NT2/D1 (cell line): ENCODE data around the gene KRTAP3-2.
"Not testable (repeated sequence)": the region's sequence is repeated elsewhere in the genome, so short reads cannot be mapped to it uniquely, and the experiment has no call there.

Experiments used
- DNase-seq: peaks from one replicate; pipeline ENCODE4 v3.0.0-alpha.2; 2011; ENCODE audit warnings: low read depth, low spot score
- H3K27me3 ChIP-seq: 2 replicates; pipeline ENCODE4 v1.6.0; 2011; ENCODE audit warnings: mild to moderate bottlenecking; ENCODE audit not compliant: insufficient read length, insufficient read depth
- H3K36me3 ChIP-seq: 2 replicates; pipeline ENCODE4 v1.6.1; 2011; ENCODE audit warnings: mild to moderate bottlenecking, low read length, mixed read lengths; ENCODE audit not compliant: insufficient read depth, insufficient read length
- H3K4me1 ChIP-seq: 2 replicates; pipeline ENCODE4 v1.5.1; 2011; ENCODE audit not compliant: insufficient read depth, insufficient read length
- H3K4me3 ChIP-seq: 2 replicates; pipeline ENCODE4 v1.5.1; 2011; ENCODE audit warnings: low read depth; ENCODE audit not compliant: insufficient read length
- H3K9ac ChIP-seq: 2 replicates; pipeline ENCODE4 v1.6.0; 2011; ENCODE audit warnings: low read depth; ENCODE audit not compliant: insufficient read length
- H3K9me3 ChIP-seq: 2 replicates; pipeline ENCODE4 v1.5.1; 2011; ENCODE audit warnings: mild to moderate bottlenecking, low read length; ENCODE audit not compliant: insufficient read depth
- SUZ12 ChIP-seq: IDR thresholded peaks from 2 replicates; pipeline ENCODE4 v1.6.1; 2011; ENCODE audit not compliant: insufficient read length, insufficient read depth; ENCODE audit errors: extremely low read depth
- YY1 ChIP-seq: IDR thresholded peaks from 2 replicates; pipeline ENCODE4 v1.6.1; 2011; ENCODE audit not compliant: insufficient read length, insufficient read depth
- ZNF274 ChIP-seq: IDR thresholded peaks from 2 replicates; pipeline ENCODE4 v1.6.1; 2011; ENCODE audit warnings: mild to moderate bottlenecking, low read depth, low read length

Gene KRTAP3-2

DNA sequence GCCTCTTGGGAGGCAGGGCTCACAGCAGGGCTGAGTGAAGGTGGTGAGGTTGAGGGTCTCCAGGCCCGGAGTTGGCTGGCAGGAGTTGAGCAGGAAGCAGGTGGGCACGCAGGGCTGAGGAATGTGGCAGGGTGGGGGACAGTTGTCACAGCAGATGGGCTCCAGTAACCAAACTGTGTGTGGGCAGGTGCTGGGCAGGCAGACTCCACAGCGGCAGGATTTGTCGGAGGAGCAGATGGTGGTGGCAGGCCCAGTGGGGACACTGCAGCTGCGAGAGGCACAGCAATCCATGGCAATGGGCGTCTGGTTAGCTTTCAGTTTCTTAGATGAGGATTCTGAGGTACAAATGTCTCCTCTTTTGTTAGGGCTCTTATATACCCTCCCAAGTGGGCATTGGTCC lies at the start of gene KRTAP3-2:
KRTAP3-2 (minus strand) TSS at position 344 of the 400 bp plus-strand sequence; CDS start at position 291, 53 bp downstream.
- not testable (repeated sequence) for H3K27me3 ChIP-seq, H3K4me3 ChIP-seq, DNase-seq, H3K4me1 ChIP-seq, H3K9ac ChIP-seq, H3K36me3 ChIP-seq, H3K9me3 ChIP-seq

DNA sequence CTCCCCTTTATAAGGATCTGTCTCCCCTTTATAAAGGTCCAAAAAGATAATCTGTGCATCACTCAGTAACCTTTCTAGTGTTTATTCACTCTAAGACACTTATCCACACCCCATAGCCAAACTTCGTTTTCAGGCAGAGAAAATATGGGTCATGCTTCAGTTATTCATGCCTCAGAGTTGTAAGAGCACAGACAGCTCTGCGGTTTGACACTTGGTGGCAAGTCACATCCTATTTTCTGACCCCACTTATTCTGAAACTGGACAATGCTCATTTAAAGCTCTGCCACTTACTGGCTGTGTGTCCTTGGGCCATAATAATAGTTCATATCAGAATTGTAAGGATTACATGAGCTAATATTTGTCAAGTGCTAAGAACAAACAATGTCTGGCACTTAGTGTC lies 49.4 kb upstream of the KRTAP3-2 start:
- H3K36me3 ChIP-seq = no peaks in the 10 kb centered on the region
- no peaks in the 10 kb centered on the region for H3K4me1 ChIP-seq
- H3K9me3 ChIP-seq = no peaks in the 10 kb centered on the region
- no peak overlapping the region for H3K4me3 ChIP-seq
- TF ChIP-seq ZNF274 (no peak), YY1 (no peak), SUZ12 (no peak)
- DNase-seq = no peak
- H3K9ac ChIP-seq = no peak overlapping the region
- H3K27me3 ChIP-seq = no peaks in the 10 kb centered on the region

DNA sequence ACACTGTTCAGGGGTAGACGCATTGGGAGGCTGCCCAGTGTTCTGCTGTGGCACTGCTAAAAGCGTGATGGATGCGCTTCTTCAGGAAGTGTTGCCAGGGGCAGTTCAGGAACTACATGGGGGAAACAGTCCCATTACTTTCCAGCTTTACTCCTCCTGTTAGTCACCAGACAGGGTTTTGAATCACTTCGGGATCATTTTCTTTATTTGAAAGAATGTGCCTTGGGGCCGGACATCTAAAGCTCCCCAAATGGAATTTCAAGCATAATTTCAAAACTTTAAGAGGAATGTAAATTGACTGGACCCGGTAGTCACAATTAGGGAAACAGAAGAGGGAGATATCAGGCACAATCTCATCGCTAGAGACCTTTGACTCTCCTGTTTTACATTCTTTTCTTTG lies 48.7 kb upstream of the KRTAP3-2 start:
- DNase-seq = no peak
- no peak overlapping the region for H3K4me3 ChIP-seq
- no peaks in the 10 kb centered on the region for H3K27me3 ChIP-seq
- peaks cover under 1% of the 10 kb centered on the region; the same call in 1 of the 2 replicates for H3K9me3 ChIP-seq
- H3K36me3 ChIP-seq = no peaks in the 10 kb centered on the region
- H3K4me1 ChIP-seq = no peaks in the 10 kb centered on the region
- TF ChIP-seq ZNF274 = no peak
- no peak for TF ChIP-seq YY1
- no peak for TF ChIP-seq SUZ12
- no peak overlapping the region for H3K9ac ChIP-seq

DNA sequence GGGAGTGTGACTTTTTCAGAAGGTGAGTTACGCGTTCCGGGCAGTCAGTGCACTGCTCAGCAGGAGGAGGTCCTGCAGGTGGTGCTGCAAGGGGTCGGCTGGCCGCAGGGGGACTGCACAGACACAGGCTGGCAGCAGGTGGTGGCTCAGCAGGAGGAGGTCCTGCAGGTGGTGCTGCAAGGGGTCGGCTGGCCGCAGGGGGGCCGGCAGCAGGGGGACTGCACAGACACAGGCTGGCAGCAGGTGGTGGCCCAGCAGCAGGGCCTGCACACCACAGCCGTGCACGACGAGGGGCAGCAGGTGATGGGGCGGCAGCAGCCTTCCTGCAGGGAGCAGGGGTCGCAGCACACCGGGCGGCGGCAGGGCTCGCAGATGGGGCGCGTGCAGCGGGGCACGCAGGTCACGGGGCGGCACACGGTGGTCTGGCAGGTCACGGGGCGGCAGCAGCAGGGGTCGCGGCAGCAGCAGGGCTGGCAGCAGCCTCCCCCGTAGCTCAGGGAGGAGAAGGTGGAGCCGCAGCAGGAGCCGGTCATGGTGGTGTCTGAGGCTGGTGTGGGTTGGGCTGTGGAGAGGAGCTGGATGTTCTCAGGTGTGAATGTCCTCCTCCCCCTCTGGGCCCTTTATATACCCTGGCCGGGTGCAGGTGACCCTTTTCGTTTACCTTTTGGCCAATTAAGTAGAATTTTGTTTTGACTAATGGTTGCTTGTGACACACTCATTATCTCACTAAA lies 47.2 kb upstream of the KRTAP3-2 start, which contains the start of gene KRTAP2-1:
KRTAP2-1 (minus strand) TSS at position 582 of the 731 bp plus-strand sequence; CDS start at position 533, 49 bp downstream.
- H3K27me3 ChIP-seq, DNase-seq: not testable (repeated sequence)

DNA sequence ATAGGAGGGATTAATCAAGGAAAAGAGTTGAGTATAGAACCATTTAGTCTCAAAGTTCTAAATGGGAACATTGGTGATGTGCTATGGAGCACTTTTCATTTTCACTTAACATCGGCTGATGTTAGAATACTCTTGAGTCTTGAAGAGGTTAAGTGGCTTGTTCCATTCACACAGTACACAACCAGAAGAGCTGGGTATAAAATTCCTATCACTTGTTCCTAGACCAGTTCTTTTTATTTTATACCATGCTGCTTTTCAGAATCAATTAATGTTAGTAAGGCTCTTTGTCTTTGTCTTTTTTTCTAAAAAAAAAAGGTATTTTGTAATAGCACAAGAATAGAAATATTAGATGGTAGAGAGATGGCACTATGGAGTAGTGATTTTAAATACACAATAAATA lies 43.2 kb upstream of the KRTAP3-2 start:
- Histone ChIP-seq H3K36me3 (no peaks in the 10 kb centered on the region), H3K27me3 (no peaks in the 10 kb centered on the region), H3K9me3 (peaks cover 8% of the 10 kb centered on the region), H3K9ac (no peak overlapping the region), H3K4me1 (no peaks in the 10 kb centered on the region), H3K4me3 (no peak overlapping the region)
- DNase-seq = no peak
- no peak for TF ChIP-seq ZNF274
- no peak for TF ChIP-seq SUZ12
- TF ChIP-seq YY1 = no peak

More for the DNA sequence above, 47.2 kb upstream of the KRTAP3-2 start, which contains the start of gene KRTAP2-1:
- not testable (repeated sequence) for H3K36me3 ChIP-seq, H3K4me3 ChIP-seq, H3K4me1 ChIP-seq, H3K9ac ChIP-seq, H3K9me3 ChIP-seq

DNA sequence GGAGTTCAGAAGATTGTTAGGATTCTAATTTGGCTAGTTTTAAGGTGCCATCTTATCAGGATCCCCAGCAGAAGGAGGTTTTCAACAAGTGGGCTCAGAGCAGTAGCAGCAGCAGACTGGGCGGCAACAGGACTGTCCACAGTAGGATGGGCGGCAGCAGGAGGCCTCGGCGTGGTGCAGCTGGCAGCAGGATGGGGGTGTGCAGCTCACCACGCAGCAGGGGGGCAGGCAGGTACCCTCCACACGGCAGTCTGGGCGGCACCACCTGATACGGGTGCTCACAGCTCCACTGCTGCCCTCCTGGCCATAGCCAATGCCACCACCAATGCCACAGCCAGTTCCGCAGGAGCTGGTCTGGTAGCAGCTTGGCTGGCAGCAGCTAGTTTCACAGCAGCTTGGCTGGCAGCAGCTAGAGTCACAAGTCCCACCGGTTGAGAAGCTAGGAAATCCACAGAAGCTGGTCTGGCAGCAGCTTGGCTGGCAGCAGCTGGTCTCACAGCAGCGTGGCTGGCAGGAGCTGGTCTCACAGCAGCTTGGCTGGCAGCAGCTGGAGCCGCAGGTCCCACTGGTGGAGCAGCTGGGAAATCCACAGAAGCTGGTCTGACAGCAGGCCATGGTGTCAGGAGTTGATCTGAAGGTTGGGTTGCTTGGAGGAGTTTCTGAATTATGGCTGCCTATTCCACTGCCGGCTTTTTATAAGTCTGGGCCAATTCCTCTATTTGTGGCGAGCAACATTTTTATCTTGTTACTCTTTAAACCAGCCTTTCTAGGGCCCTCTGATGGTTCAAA lies 41.3 kb upstream of the KRTAP3-2 start, which contains the start of gene KRTAP1-1:
KRTAP1-1 (minus strand) TSS at position 668 of the 789 bp plus-strand sequence; CDS start at position 615, 53 bp downstream.
- not testable (repeated sequence) for DNase-seq, H3K9me3 ChIP-seq, H3K27me3 ChIP-seq, H3K9ac ChIP-seq, H3K36me3 ChIP-seq, H3K4me1 ChIP-seq, H3K4me3 ChIP-seq

DNA sequence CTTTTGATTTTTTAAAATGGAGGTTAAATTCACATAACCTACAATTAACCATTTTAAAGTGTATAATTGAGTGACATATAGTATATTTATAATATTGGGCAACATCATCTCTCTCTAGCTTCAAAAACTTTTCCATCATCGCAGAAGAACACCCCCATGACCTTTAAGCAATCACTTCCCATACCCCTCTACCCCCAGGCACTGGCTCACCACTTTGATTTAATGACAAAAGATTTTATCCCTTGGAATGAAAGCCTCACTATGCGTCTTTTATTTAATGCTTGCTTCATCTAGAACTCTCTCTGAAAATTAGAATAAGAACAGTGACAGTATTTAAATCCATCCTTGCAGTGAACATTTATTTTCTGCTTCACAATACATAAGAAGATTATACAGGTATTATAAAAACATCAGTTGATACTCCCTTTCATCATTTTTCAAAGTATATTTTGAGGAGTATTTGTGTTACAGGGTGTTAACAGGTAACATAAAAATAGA lies 38.2 kb upstream of the KRTAP3-2 start:
- no peak for TF ChIP-seq ZNF274
- TF ChIP-seq SUZ12 = no peak
- no peak for TF ChIP-seq YY1
- H3K27me3 ChIP-seq = no peaks in the 10 kb centered on the region
- DNase-seq = no peak
- H3K9ac ChIP-seq = no peak overlapping the region
- H3K4me3 ChIP-seq = no peak overlapping the region
- H3K36me3 ChIP-seq = no peaks in the 10 kb centered on the region
- H3K9me3 ChIP-seq = peaks cover 2% of the 10 kb centered on the region
- no peaks in the 10 kb centered on the region for H3K4me1 ChIP-seq

DNA sequence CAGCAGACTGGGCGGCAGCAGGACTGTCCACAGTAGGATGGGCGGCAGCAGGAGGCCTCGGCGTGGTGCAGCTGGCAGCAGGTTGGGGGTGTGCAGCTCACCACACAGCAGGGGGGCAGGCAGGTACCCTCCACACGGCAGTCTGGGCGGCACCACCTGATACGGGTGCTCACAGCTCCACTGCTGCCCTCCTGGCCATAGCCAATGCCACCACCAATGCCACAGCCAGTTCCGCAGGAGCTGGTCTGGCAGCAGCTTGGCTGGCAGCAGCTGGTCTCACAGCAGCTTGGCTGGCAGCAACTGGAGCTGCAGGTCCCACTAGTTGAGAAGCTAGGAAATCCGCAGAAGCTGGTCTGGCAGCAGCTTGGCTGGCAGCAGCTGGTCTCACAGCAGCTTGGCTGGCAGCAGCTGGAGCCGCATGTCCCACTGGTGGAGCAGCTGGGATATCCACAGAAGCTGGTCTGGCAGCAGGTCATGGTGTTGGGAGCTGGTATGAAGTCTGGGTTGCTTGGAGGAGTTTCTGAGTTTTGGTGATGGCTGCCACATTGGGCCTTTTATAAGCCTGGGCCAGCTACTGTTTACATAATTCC lies 34.7 kb upstream of the KRTAP3-2 start, which contains the start of gene KRTAP1-3:
KRTAP1-3 (minus strand) TSS at position 529 of the 590 bp plus-strand sequence; CDS start at position 476, 53 bp downstream.
- H3K4me1 ChIP-seq, DNase-seq, H3K27me3 ChIP-seq, H3K9me3 ChIP-seq, H3K9ac ChIP-seq, H3K4me3 ChIP-seq, H3K36me3 ChIP-seq: not testable (repeated sequence)
